NT2/D1 (cell line): ENCODE measurements around the gene ARMCX4.

Experiments used
- SUZ12 ChIP-seq: IDR thresholded peaks from 2 replicates; pipeline ENCODE4 v1.6.1; 2011; ENCODE audit not compliant: insufficient read length, insufficient read depth; ENCODE audit errors: extremely low read depth
- YY1 ChIP-seq: IDR thresholded peaks from 2 replicates; pipeline ENCODE4 v1.6.1; 2011; ENCODE audit not compliant: insufficient read length, insufficient read depth

GRCh38 chrX:101452056-101452455 is 33.2 kb upstream of the ARMCX4 start:
- TF ChIP-seq YY1 (no peak), SUZ12 (no peak)
